ENCODE measurements around the gene TTLL9.

- TF ChIP-seq POLR2AphosphoS5 (IDR thresholded peaks at IDR 0.05; ENCODE audit: low read depth, low read length) (no peak), CTCF (IDR thresholded peaks at IDR 0.05) (no peak), EP300 (IDR thresholded peaks at IDR 0.05; ENCODE audit: borderline replicate concordance in 1 of 2, low read depth in 1 of 2, low read length in 1 of 2) (no peak), EZH2phosphoT487 (IDR thresholded peaks at IDR 0.05; ENCODE audit: borderline replicate concordance, low read depth) (no peak), YY1 (IDR thresholded peaks at IDR 0.05; ENCODE audit: low read depth) (no peak), RAD21 (IDR thresholded peaks at IDR 0.05; ENCODE audit: low read length) (no peak), SIN3A (IDR thresholded peaks at IDR 0.05; ENCODE audit: borderline replicate concordance, low read depth, low read length) (no peak), ELF1 (IDR thresholded peaks at IDR 0.05) (no peak), REST (IDR thresholded peaks at IDR 0.05; ENCODE audit: low read depth, low read length) (no peak), SMC3 (IDR thresholded peaks at IDR 0.05; ENCODE audit: low read depth, low read length) (no peak), FOXJ3 (CRISPR knock-in tag; IDR thresholded peaks at IDR 0.05) (no peak), NFIC (IDR thresholded peaks at IDR 0.05; ENCODE audit: borderline replicate concordance) (no peak; the same call in 1 of the 2 replicates), MAX (IDR thresholded peaks at IDR 0.05; ENCODE audit: low read depth) (no peak)
Measured at GRCh38 chr20:31840906-31841816, 29.3 kb upstream of the TTLL9 start.

Data from SK-N-SH (cell line).